NCI-H1436 (cell line): ENCODE results near the gene MYO5A.
"Not testable (repeated sequence)": the region's sequence is repeated elsewhere in the genome, so short reads cannot be mapped to it uniquely, and the experiment has no call there.

ENCODE experiments used
- DNase-seq: peaks from one replicate; lab custom pipeline; 2025; lab: John Stamatoyannopoulos, UW

The MYO5A gene

GRCh38 chr15:52288986-52289385 is 239.7 kb downstream of the MYO5A start:
- DNase-seq, result no peak

GRCh38 chr15:52288051-52288942 is 240.4 kb downstream of the MYO5A start:
- DNase-seq, result no peak

GRCh38 chr15:52287114-52287513 is 241.6 kb downstream of the MYO5A start:
- no peak for DNase-seq

GRCh38 chr15:52285941-52286340 is 242.7 kb downstream of the MYO5A start:
- DNase-seq, result not testable (repeated sequence)

GRCh38 chr15:52284164-52284563 is 244.5 kb downstream of the MYO5A start:
- DNase-seq, result no peak

GRCh38 chr15:52283281-52283680 is 245.4 kb downstream of the MYO5A start:
- no peak for DNase-seq

GRCh38 chr15:52282418-52282817 is 246.3 kb downstream of the MYO5A start:
- no peak for DNase-seq

GRCh38 chr15:52281085-52282035 is 247.3 kb downstream of the MYO5A start:
- DNase-seq, result no peak

- DNase-seq, result no peak
Measured at GRCh38 chr15:52280326-52281084, 248.2 kb downstream of the MYO5A start.

- DNase-seq, result no peak
Measured at GRCh38 chr15:52278636-52279367, 249.9 kb downstream of the MYO5A start.

GRCh38 chr15:52278135-52278534 is 250.5 kb downstream of the MYO5A start:
- no peak for DNase-seq

GRCh38 chr15:52277575-52277974 is 251.1 kb downstream of the MYO5A start:
- no peak for DNase-seq

GRCh38 chr15:52276256-52276770 is 252.4 kb downstream of the MYO5A start:
- DNase-seq, result no peak

GRCh38 chr15:52263563-52264282 is 265.0 kb downstream of the MYO5A start:
- DNase-seq, result no peak

- no peak for DNase-seq
Measured at GRCh38 chr15:52262364-52262763, 266.3 kb downstream of the MYO5A start.

GRCh38 chr15:52261498-52262242 is 267.0 kb downstream of the MYO5A start:
- no peak for DNase-seq

GRCh38 chr15:52261026-52261425 is 267.7 kb downstream of the MYO5A start:
- DNase-seq, result no peak

- no peak for DNase-seq
Measured at GRCh38 chr15:52259503-52259902, 269.2 kb downstream of the MYO5A start.

GRCh38 chr15:52258461-52258860 is 270.2 kb downstream of the MYO5A start:
- no peak for DNase-seq

GRCh38 chr15:52257734-52258062 is 271.0 kb downstream of the MYO5A start:
- peak; percentile 25 for DNase-seq
